Measurements from ENCODE around the gene ABCG1.

DNA sequence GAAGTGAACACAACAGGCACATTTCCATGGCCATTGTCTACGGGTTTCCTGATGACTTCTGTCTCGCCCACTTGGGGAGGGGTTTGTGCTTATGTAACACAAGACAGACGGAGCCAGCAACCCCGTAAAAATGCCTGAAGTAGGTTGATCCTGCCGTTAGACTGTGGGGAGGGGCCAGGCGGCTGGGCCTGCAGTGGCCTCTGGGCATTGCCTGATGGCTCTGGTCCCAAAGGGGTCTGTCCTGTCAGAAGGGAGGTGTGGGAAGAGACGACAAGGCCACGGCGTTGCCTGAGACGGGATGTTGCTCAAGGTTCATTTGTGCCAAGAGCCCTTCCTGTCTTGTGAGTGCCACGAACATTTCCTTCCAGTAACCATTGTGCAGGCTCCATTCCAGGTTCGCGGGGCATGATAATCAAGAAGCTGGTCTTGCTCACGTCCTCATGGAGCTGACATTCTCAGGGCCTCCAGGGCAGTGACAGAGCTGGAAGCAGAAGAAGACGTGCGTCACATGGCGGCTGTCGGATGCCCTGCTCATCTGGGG is 44.7 kb downstream of the ABCG1 start:
- TF ChIP-seq, protein P1, sequence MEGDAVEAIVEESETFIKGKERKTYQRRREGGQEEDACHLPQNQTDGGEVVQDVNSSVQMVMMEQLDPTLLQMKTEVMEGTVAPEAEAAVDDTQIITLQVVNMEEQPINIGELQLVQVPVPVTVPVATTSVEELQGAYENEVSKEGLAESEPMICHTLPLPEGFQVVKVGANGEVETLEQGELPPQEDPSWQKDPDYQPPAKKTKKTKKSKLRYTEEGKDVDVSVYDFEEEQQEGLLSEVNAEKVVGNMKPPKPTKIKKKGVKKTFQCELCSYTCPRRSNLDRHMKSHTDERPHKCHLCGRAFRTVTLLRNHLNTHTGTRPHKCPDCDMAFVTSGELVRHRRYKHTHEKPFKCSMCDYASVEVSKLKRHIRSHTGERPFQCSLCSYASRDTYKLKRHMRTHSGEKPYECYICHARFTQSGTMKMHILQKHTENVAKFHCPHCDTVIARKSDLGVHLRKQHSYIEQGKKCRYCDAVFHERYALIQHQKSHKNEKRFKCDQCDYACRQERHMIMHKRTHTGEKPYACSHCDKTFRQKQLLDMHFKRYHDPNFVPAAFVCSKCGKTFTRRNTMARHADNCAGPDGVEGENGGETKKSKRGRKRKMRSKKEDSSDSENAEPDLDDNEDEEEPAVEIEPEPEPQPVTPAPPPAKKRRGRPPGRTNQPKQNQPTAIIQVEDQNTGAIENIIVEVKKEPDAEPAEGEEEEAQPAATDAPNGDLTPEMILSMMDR (IDR thresholded peaks at IDR 0.05), result no peak
- TF ChIP-seq EZH2 (IDR thresholded peaks at IDR 0.05) (no peak), EZH2phosphoT487 (IDR thresholded peaks at IDR 0.05) (no peak)
